ENCODE results near the gene ADSS2.

ADSS2 gene

DNA sequence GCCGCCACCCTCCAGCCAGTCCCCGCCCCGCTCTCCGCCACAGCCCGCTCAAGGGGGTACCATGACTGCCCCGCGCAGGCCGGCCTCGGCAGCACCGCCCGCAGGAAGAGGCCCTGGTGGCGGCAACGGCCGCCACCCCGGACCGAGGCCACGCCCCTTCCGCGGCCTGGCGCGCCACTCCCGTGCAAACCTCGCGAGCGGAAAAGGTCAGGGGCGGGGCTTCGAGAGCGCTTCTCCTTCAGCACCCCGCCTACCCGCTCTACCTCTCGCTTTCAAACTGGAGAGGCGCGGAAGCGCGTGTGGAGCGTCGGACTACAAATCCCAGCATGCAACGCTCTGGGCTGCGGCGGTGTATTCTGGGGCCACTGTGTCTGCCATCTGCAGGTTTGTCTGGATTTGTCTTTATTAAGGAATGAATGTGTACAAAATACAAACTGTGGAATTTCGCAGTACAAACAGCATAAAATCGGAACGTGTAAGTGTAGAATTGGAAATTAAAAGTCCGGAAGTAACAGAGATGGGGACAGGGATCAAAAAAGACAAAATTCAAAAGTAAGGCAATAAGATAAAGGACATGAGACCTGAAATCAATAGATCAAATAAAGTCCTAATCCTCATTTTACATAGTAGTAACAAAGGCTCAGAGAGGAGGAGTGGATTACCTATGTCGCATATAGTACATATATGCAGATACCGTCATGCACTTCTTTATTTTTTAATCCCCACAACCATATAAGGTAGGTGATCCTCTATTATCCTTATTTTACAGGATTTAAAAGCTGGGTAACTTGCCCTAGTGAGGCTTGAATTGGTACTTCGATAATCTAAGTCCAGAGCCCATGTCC is 464 bp upstream of the ADSS2 start (continued):
- TF ChIP-seq, protein P1, sequence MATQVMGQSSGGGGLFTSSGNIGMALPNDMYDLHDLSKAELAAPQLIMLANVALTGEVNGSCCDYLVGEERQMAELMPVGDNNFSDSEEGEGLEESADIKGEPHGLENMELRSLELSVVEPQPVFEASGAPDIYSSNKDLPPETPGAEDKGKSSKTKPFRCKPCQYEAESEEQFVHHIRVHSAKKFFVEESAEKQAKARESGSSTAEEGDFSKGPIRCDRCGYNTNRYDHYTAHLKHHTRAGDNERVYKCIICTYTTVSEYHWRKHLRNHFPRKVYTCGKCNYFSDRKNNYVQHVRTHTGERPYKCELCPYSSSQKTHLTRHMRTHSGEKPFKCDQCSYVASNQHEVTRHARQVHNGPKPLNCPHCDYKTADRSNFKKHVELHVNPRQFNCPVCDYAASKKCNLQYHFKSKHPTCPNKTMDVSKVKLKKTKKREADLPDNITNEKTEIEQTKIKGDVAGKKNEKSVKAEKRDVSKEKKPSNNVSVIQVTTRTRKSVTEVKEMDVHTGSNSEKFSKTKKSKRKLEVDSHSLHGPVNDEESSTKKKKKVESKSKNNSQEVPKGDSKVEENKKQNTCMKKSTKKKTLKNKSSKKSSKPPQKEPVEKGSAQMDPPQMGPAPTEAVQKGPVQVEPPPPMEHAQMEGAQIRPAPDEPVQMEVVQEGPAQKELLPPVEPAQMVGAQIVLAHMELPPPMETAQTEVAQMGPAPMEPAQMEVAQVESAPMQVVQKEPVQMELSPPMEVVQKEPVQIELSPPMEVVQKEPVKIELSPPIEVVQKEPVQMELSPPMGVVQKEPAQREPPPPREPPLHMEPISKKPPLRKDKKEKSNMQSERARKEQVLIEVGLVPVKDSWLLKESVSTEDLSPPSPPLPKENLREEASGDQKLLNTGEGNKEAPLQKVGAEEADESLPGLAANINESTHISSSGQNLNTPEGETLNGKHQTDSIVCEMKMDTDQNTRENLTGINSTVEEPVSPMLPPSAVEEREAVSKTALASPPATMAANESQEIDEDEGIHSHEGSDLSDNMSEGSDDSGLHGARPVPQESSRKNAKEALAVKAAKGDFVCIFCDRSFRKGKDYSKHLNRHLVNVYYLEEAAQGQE (tag by site-specific recombination; IDR thresholded peaks at IDR 0.05) = no peak
- TF ChIP-seq, protein P2, sequence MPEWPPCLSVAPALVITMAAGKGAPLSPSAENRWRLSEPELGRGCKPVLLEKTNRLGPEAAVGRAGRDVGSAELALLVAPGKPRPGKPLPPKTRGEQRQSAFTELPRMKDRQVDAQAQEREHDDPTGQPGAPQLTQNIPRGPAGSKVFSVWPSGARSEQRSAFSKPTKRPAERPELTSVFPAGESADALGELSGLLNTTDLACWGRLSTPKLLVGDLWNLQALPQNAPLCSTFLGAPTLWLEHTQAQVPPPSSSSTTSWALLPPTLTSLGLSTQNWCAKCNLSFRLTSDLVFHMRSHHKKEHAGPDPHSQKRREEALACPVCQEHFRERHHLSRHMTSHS (tag by site-specific recombination; IDR thresholded peaks at IDR 0.05) = no peak
- TF ChIP-seq ZNF157 (tag by site-specific recombination; IDR thresholded peaks at IDR 0.05) (no peak), ZBTB17 (tag by site-specific recombination; IDR thresholded peaks at IDR 0.05) (peak; percentile 99), ZFP3 (tag by site-specific recombination; IDR thresholded peaks at IDR 0.05; ENCODE audit: low read depth) (no peak), OVOL3 (tag by site-specific recombination; IDR thresholded peaks at IDR 0.05) (no peak), GFI1B (tag by site-specific recombination; IDR thresholded peaks at IDR 0.05) (0 out of 2 replicates have a peak, but pooled peaks have one; percentile 6), SP2 (tag by site-specific recombination; IDR thresholded peaks at IDR 0.05) (peak; percentile 90), ZFP37 (tag by site-specific recombination; IDR thresholded peaks at IDR 0.05) (no peak), ZFHX2 (tag by site-specific recombination; conservative IDR thresholded peaks at IDR 0.05) (peak; percentile 27; the same call in 1 of the 2 replicates), GLIS1 (tag by site-specific recombination; IDR thresholded peaks at IDR 0.05) (peak; percentile 73; the same call in 1 of the 2 replicates), KLF10 (tag by site-specific recombination; IDR thresholded peaks at IDR 0.05) (peak; percentile 72; the same call in 1 of the 2 replicates), ZNF585B (tag by site-specific recombination; IDR thresholded peaks at IDR 0.05) (no peak), WT1 (tag by site-specific recombination; IDR thresholded peaks at IDR 0.05) (no peak), IKZF3 (tag by site-specific recombination; IDR thresholded peaks at IDR 0.05) (peak; percentile 48; the same call in 1 of the 2 replicates), ZNF571 (tag by site-specific recombination; IDR thresholded peaks at IDR 0.05) (no peak), ZNF266 (tag by site-specific recombination; IDR thresholded peaks at IDR 0.05; ENCODE audit: low read depth) (no peak), ZNF600 (tag by site-specific recombination; IDR thresholded peaks at IDR 0.05) (peak; percentile 48; the same call in 1 of the 2 replicates), ZXDB (tag by site-specific recombination; IDR thresholded peaks at IDR 0.05) (peak; percentile 43; the same call in 1 of the 2 replicates), ZNF843 (tag by site-specific recombination; IDR thresholded peaks at IDR 0.05) (0 out of 2 replicates have a peak, but pooled peaks have one; percentile 35), OSR2 (tag by site-specific recombination; IDR thresholded peaks at IDR 0.05) (no peak), ZNF335 (tag by site-specific recombination; conservative IDR thresholded peaks at IDR 0.05) (peak; percentile 93), BCL11B (tag by site-specific recombination; IDR thresholded peaks at IDR 0.05; ENCODE audit: low read depth) (no peak), ZNF501 (tag by site-specific recombination; IDR thresholded peaks at IDR 0.05) (peak; percentile 60), ZNF366 (tag by site-specific recombination; conservative IDR thresholded peaks at IDR 0.05) (peak; percentile 96), ZNF138 (tag by site-specific recombination; IDR thresholded peaks at IDR 0.05; ENCODE audit: borderline replicate concordance) (no peak), ZEB2 (tag by site-specific recombination; IDR thresholded peaks at IDR 0.05) (peak; percentile 60), SP3 (tag by site-specific recombination; IDR thresholded peaks at IDR 0.05) (peak; percentile 95), SP7 (tag by site-specific recombination; IDR thresholded peaks at IDR 0.05) (peak; percentile 24; the same call in 1 of the 2 replicates), SETDB1 (IDR thresholded peaks at IDR 0.05; ENCODE audit: insufficient read length, low read length) (peak; percentile 21)
- TF ChIP-seq, protein P3, sequence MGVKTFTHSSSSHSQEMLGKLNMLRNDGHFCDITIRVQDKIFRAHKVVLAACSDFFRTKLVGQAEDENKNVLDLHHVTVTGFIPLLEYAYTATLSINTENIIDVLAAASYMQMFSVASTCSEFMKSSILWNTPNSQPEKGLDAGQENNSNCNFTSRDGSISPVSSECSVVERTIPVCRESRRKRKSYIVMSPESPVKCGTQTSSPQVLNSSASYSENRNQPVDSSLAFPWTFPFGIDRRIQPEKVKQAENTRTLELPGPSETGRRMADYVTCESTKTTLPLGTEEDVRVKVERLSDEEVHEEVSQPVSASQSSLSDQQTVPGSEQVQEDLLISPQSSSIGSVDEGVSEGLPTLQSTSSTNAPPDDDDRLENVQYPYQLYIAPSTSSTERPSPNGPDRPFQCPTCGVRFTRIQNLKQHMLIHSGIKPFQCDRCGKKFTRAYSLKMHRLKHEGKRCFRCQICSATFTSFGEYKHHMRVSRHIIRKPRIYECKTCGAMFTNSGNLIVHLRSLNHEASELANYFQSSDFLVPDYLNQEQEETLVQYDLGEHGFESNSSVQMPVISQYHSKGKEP (tag by site-specific recombination; IDR thresholded peaks at IDR 0.05) = 0 out of 2 replicates have a peak, but pooled peaks have one; percentile 11
- TF ChIP-seq, protein P4, sequence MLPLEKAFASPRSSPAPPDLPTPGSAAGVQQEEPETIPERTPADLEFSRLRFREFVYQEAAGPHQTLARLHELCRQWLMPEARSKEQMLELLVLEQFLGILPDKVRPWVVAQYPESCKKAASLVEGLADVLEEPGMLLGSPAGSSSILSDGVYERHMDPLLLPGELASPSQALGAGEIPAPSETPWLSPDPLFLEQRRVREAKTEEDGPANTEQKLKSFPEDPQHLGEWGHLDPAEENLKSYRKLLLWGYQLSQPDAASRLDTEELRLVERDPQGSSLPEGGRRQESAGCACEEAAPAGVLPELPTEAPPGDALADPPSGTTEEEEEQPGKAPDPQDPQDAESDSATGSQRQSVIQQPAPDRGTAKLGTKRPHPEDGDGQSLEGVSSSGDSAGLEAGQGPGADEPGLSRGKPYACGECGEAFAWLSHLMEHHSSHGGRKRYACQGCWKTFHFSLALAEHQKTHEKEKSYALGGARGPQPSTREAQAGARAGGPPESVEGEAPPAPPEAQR (tag by site-specific recombination; IDR thresholded peaks at IDR 0.05) = no peak
- TF ChIP-seq, protein P5, sequence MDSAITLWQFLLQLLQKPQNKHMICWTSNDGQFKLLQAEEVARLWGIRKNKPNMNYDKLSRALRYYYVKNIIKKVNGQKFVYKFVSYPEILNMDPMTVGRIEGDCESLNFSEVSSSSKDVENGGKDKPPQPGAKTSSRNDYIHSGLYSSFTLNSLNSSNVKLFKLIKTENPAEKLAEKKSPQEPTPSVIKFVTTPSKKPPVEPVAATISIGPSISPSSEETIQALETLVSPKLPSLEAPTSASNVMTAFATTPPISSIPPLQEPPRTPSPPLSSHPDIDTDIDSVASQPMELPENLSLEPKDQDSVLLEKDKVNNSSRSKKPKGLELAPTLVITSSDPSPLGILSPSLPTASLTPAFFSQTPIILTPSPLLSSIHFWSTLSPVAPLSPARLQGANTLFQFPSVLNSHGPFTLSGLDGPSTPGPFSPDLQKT (IDR thresholded peaks at IDR 0.05; ENCODE audit: borderline replicate concordance, low read depth, low read length) = no peak
